Measurements from ENCODE around the gene DCANP1. TPM values are rescaled to one million over a fixed set of nuclear protein-coding genes. Genes with fewer than 3 reads are reported as not detected.

Gene DCANP1
- total RNA-seq, 2 donors from 2014 or later, result not detected

DNA sequence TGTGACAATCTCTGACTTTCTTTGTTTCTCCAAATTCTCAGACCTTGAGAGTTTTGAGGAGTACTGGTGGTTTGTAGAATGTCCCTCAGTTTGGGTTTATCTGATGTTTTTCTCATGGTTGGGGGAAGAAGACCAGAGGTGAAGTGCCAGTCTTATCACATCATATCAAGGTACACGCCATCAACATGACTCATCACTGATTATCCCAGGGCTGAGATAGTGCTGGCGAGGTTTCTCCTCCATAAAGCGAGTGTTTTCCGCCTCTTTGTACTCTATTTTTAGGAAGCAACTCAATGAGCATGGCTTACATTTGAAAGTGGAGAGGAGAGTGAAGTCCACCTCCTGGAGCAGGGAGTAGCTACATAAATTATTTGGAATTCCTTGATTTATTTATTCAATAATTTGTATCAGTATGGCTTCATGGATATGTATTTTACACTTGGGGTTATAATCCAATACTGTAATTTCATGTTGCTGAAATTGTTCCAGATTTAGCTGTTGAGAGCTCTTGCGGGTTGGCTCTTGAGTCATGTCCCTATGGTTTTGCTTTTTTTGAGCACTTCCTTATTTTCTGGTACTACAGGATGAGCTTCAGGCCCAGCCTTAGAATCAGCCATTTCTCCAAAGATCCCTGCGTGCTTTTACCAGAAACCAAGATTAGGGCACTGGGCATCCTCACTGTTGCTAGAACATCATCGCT is 23.9 kb downstream of the DCANP1 start:
- no peaks in the 10 kb centered on the region for H3K9me3 ChIP-seq
- no peak overlapping the region for H3K4me3 ChIP-seq
- intact Hi-C loops (cut with DNase I), result no loop called here
- DNase-seq, result no peak
- TF ChIP-seq, protein P1, sequence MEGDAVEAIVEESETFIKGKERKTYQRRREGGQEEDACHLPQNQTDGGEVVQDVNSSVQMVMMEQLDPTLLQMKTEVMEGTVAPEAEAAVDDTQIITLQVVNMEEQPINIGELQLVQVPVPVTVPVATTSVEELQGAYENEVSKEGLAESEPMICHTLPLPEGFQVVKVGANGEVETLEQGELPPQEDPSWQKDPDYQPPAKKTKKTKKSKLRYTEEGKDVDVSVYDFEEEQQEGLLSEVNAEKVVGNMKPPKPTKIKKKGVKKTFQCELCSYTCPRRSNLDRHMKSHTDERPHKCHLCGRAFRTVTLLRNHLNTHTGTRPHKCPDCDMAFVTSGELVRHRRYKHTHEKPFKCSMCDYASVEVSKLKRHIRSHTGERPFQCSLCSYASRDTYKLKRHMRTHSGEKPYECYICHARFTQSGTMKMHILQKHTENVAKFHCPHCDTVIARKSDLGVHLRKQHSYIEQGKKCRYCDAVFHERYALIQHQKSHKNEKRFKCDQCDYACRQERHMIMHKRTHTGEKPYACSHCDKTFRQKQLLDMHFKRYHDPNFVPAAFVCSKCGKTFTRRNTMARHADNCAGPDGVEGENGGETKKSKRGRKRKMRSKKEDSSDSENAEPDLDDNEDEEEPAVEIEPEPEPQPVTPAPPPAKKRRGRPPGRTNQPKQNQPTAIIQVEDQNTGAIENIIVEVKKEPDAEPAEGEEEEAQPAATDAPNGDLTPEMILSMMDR (IDR thresholded peaks at IDR 0.05), result no peak
- H3K27me3 ChIP-seq, result no peaks in the 10 kb centered on the region
- no peak overlapping the region for H3K9ac ChIP-seq (ENCODE audit: low read depth in 2 of 2, low read length in 2 of 2)
- H3K27ac ChIP-seq, result no peak overlapping the region
- no peaks in the 10 kb centered on the region for H3K4me1 ChIP-seq
- no peaks in the 10 kb centered on the region for H3K36me3 ChIP-seq

DNA sequence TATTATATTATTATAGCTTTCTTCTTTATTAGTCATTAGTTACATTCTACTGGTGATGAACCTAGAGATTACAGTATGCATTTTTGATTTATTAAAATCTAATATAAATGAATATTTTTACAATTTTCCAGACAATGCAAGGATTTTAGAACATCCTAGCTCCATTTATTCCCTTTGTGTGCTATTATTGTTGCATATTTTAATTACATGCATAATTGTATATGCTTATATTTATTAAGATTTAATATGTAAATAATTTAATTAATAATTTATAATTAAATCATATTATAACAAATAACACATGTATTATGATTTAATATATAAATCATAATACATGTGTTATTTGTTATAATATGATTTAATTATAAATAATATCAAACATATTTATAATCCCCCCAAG is 24.7 kb downstream of the DCANP1 start:
- H3K36me3 ChIP-seq, result no peaks in the 10 kb centered on the region
- no peaks in the 10 kb centered on the region for H3K4me1 ChIP-seq
- TF ChIP-seq, protein P1 (IDR thresholded peaks at IDR 0.05), result no peak
- H3K4me3 ChIP-seq, result no peak overlapping the region
- no peak overlapping the region for H3K27ac ChIP-seq
- no peaks in the 10 kb centered on the region for H3K9me3 ChIP-seq
- no peaks in the 10 kb centered on the region for H3K27me3 ChIP-seq
- no peak for DNase-seq
- intact Hi-C loops (cut with DNase I), result no loop called here
- no peak overlapping the region for H3K9ac ChIP-seq (ENCODE audit: low read depth in 2 of 2, low read length in 2 of 2)

DNA sequence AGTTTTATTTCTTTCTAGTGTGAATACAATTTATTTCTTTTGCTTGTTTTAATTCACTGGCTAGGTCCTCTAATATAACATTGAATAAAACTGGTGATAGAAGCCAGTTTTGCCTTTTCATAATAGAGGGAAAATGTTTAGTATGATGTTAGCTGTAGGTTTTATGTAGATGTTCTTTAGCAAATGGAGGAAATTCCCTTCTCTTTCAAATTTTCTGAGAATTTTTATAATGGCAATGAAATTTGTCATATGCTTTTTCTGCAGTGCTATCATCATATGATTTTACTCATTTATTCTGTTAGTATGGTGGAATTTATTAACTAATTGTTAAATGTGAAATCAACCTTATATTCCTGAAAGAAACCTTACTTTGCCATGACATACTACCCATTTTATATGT is 30.1 kb downstream of the DCANP1 start:
- DNase-seq, result no peak
- Histone ChIP-seq H3K9me3 (no peaks in the 10 kb centered on the region), H3K36me3 (no peaks in the 10 kb centered on the region), H3K27me3 (no peaks in the 10 kb centered on the region), H3K27ac (no peak overlapping the region), H3K4me1 (no peaks in the 10 kb centered on the region), H3K9ac (ENCODE audit: low read depth in 2 of 2, low read length in 2 of 2) (no peak overlapping the region), H3K4me3 (no peak overlapping the region)
- intact Hi-C loops (cut with DNase I), result no loop called here
- TF ChIP-seq, protein P1 (IDR thresholded peaks at IDR 0.05), result no peak

DNA sequence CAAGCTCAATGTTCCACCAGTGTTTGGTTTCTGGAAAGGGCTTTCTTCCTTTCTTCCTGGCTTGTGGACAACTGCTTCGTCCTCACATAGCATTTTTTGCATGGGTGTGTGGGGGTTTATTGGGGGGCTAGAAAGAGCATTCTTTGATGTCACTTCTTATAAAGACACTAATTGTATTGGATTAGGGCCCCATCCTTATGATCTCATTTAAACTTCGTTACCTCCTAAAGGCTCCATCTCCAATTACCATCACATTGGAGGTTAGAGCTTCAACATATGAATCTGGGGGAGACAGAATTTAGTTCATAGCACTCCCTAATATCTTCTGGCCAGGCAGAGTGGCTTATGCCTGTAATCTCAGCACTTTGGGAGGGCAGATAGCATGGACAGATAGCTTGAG is 42.1 kb downstream of the DCANP1 start:
- H3K27me3 ChIP-seq, result no peaks in the 10 kb centered on the region
- no peaks in the 10 kb centered on the region for H3K9me3 ChIP-seq
- H3K4me1 ChIP-seq, result no peaks in the 10 kb centered on the region
- intact Hi-C loops (cut with DNase I), result no loop called here
- H3K36me3 ChIP-seq, result no peaks in the 10 kb centered on the region
- no peak overlapping the region for H3K9ac ChIP-seq (ENCODE audit: low read depth in 2 of 2, low read length in 2 of 2)
- no peak overlapping the region for H3K4me3 ChIP-seq
- no peak overlapping the region for H3K27ac ChIP-seq
- DNase-seq, result no peak
- TF ChIP-seq, protein P1 (IDR thresholded peaks at IDR 0.05), result no peak

DNA sequence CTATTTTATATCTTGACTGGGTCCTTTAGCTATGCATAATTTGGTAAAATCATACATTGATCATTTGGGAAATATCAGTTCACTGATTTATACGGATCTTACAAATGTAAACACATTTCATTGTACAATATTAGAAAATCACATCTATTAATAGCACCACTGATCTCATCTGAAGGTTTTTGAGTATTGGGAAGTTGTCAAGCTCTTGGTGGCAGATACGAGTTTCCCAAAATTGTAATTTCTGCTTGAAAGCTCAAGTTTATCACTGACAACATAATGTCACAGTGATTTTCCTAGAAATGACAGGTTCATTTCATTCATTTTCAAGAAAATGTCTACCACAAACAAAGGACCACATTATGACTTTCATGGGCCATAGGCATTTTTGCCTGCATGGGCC is 45.1 kb downstream of the DCANP1 start:
- TF ChIP-seq, protein P1 (IDR thresholded peaks at IDR 0.05), result no peak
- Histone ChIP-seq H3K36me3 (no peaks in the 10 kb centered on the region), H3K9me3 (no peaks in the 10 kb centered on the region), H3K27ac (no peak overlapping the region), H3K4me1 (peaks cover 8% of the 10 kb centered on the region), H3K9ac (ENCODE audit: low read depth in 2 of 2, low read length in 2 of 2) (no peak overlapping the region), H3K4me3 (no peak overlapping the region), H3K27me3 (no peaks in the 10 kb centered on the region)
- DNase-seq, result no peak
- intact Hi-C loops (cut with DNase I), result no loop called here

Measured in colonic mucosa (tissue), 4 donors.